ENCODE measurements around the gene ABHD16B. TPM values are rescaled to one million over a fixed set of nuclear protein-coding genes. Genes with fewer than 3 reads are reported as not detected.
"Not testable (repeated sequence)": the region's sequence is repeated elsewhere in the genome, so short reads cannot be mapped to it uniquely, and the experiment has no call there.

The ABHD16B gene
- total RNA-seq, 1 experiment from 2014 or later = not detected

DNA sequence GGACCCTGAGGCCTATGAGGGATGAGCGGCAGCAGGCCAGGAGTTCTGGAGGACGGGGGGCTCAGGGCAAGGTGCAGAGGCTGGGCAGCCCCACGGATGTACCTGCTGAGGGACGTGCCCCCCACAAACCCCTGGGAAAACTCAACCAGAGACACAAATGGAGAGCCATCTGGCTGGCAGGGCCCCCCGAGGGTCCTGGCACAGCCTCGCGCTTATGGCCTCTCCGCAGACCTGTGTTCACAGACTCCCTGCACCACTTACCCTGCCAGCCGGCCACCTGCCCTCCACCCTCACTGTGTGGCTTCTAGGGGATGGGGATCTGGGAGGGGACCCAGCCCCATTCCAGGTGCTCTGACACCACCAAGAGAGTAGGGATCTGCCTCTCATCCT, 26.8 kb upstream of the ABHD16B start:
- DNase-seq (ENCODE audit: low read depth) = no peak

DNA sequence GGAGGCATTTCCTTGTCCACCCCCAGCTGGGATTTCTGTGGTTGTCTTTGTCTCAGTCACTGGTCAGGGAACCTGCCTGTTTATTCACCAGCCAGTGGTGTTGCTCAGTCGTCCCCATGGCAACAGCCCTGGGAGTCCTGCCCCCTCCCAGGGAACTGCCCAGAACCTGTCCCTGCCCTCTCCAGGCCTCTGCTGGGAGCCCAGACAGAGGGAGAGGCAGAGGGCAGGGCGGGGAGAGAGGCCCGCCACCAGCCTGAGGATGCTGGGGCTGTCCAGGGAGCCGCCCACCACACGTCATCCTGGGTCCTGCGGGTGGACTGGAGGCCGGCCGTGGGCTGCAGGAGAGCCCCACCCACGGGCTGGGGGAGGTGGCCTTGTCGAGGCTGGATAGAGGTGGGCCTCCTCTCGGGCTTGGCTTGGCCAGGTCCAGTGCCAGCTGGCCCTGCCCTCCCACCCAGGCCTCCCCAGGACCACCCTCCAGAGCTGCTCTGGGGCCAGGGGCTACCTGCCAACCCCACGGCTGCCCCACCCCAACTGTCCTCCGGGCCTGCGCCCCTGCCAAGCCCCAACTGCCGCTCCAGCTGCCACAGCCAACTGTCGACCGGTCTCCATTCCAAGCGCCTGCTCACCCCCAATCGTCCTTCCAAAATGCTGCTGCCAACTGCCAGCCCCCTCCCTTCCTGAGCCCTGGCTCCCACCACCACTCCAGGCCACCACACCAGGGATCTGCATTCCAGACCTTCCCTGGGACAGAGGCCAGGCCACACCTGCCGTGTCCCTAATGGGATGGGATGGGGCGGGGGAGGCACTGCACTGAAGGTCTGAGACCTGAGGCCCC, 26.1 kb upstream of the ABHD16B start:
- peak; percentile 100 for DNase-seq (ENCODE audit: low read depth)

DNA sequence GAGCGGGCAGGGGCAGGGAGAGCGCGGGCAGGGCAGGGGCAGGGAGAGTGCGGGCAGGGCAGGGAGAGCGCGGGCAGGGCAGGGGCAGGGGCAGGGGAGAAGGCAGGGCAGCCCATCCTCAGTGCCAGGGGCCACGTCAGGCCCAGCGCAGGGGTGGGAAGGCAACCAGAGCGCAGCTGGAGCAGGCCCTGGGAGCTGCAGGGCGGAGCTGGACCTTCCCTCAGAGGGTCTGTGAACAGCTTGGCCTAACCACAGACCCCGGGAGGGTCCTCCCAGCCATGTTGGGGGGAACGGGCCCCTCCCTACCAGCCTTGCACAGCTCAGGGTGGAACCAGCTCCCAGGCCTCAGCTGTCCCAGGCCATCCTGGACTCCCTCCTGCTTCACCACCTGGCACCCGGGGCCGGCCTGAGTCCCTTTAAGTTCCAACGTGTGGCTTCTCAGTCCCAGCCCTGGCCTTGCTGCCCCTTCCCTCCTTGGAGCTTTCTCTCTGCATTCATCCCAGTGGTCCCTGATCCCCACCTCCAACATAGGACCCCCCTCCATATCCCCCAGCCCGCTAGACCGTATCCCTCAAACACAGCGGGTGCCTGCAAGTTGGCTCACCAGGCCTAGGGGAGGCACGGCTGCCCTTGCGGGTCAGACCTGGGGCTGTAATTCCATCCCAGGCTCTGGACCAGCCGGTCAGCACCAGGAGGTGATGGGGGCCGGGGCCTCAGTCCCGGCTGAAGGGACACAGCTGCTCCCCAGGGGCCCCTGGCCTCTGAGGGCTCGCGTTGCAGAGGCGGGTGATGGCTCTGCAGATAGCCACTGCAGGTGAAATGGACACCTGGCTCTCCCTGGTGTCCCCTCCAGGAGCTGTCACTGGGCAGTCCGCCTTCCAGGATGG, 24.6 kb upstream of the ABHD16B start:
- no peak for DNase-seq (ENCODE audit: low read depth)

- DNase-seq (ENCODE audit: low read depth) = no peak
Observed at GRCh38 chr20:63837479-63837878, 23.8 kb upstream of the ABHD16B start.

- DNase-seq (ENCODE audit: low read depth) = no peak
Observed at GRCh38 chr20:63839620-63840019, 21.7 kb upstream of the ABHD16B start.

DNA sequence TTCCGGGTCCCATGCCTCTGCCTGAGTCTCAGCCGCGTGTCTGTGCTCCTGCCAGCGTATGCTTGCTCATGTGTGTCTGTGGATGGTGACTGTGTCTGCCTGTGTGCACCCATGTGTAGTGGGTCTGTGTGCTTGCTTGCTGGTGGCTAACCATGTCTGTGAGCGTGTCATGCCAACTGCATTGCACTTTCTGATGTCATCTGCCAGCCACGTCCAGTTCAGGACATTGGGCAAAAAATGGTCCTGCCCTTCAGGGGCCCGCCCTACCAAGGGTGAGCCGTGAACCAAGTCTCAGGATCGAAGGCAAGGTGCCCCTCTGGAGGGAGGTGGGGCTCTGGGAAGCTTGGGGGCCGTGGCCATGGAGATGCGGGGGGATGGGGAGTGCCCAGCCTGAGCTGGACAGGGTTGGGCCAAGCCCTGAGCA, 20.9 kb upstream of the ABHD16B start:
- DNase-seq (ENCODE audit: low read depth) = no peak

- DNase-seq (ENCODE audit: low read depth) = no peak
Observed at GRCh38 chr20:63842258-63842657, 19.0 kb upstream of the ABHD16B start.

DNA sequence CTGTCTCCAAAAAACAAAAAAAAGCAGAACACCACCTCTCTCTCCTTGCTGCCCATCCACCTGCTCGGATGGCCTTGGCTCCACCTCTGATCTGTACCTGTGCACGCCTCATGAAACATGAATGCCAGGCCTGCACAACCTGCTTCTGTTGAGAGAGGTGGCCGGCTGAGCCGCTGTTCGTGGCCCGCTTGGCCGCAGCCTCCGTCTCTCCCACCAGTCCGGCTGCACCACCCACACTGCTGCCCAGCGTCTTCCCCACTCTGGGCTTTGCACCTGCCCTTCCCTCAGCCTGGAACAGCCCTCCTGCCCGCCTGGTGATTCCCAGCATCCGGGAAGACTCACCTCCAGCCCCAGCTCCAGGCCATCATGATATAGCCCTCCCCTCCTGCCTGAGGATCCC, 18.1 kb upstream of the ABHD16B start:
- DNase-seq (ENCODE audit: low read depth) = no peak

DNA sequence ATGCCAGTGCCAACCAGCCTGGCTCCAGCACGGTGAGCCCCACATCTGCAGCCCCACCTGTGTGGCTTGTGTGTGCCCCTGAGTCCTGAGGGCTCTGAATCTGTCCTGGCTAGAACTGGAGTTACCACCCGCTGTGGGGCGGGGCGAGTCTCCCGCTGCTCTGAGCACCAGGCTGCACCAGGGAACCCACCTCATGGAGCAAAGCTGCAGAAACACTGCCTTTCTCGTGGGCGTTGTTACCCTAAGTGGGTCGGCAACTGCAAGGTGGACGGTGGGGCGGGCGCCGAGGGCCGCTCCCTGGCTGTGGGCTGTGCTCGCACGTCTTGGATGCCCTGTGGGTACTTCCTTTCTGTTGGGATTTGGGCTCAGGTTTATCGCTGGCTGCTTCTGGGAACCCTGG, 17.5 kb upstream of the ABHD16B start:
- no peak for DNase-seq (ENCODE audit: low read depth)

- no peak for DNase-seq (ENCODE audit: low read depth)
Observed at GRCh38 chr20:63844511-63844991, 16.7 kb upstream of the ABHD16B start.

- peak; percentile 83 for DNase-seq (ENCODE audit: low read depth)
Observed at GRCh38 chr20:63846128-63846771, 15.0 kb upstream of the ABHD16B start.

DNA sequence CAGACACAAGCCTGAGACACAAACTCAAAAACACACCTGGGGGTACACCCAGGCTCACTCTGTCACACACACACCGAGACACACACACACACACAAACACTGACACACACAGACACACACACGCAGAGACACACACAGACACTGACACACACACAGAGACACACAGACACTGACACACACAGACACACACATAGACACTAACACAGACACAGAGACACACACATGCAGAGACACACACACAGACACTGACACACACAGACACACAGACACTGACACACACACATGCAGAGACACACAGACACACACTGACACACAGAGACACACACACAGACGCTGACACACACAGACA, 14.4 kb upstream of the ABHD16B start:
- no peak for DNase-seq (ENCODE audit: low read depth)

- DNase-seq (ENCODE audit: low read depth) = no peak
Observed at GRCh38 chr20:63847237-63848002, 13.9 kb upstream of the ABHD16B start.

GRCh38 chr20:63848003-63848911, 13.0 kb upstream of the ABHD16B start:
- DNase-seq (ENCODE audit: low read depth) = no peak

GRCh38 chr20:63850689-63851547, 10.4 kb upstream of the ABHD16B start:
- no peak for DNase-seq (ENCODE audit: low read depth)

DNA sequence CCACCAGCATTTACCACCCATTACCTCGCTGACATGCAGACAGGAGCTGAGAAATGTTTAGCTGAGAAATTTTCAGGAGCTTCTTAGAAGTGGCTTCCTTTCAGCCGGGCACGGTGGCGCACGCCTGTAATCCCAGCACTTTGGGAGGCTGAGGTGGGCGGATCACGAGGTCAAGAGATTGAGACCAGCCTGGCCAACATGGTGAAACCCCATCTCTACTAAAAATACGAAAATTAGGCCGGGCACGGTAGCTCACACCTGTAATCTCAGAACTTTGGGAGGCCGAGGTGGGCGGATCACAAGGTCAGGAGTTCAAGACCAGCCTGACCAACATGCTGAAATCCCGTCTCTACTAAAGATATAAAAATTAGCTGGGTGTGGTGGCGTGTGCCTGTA, 9.8 kb upstream of the ABHD16B start:
- DNase-seq (ENCODE audit: low read depth) = not testable (repeated sequence)

DNA sequence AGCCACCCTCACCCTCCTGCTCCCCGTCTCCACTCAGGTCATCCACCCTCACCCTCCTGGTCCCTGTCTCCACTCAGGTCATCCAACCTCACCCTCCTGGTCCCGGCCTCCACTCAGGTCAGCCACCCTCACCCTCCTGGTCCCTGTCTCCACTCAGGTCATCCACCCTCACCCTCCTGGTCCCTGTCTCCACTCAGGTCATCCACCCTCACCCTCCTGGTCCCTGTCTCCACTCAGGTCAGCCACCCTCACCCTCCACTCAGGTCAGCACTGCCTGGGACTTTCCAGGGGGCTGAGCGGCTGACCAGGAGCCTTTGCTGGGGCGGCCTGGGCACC, 7.6 kb upstream of the ABHD16B start:
- DNase-seq (ENCODE audit: low read depth) = not testable (repeated sequence)

DNA sequence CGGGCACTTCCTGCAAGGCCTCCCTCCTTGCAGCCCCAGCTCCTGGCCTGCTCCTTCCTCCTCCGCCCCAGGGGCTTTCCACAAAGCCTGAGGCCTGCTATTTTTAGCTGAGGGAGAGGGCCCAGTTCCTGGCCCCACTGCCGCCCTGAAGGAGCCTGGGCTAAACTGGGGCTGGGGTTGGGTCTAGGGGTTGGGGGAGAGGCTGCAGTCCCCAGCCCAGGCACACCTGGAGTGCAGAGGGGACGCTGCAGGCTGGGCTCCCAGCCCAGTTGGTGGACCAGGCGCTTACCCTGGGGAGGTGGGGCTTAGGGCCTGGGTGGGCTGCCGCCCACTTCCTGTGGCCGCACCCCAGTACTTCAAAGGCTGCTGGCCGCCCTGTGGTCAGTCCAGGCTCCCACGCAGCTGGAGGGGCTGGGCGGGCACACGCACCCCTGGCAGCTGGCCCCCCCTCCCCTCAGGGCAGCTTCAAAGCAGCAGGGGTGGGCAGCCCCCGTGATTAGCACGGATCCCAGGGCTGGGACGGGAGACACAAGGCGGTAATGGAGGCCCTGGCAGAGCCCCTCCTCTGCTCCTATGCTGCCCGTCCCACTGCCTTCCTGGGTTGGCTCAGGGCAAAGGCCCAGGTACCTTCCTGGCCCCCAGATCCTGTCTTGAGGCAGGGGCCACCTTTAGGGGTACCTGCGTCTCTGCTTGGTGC, 7.1 kb upstream of the ABHD16B start:
- DNase-seq (ENCODE audit: low read depth) = peak; percentile 40

GRCh38 chr20:63854766-63855362, 6.4 kb upstream of the ABHD16B start:
- DNase-seq (ENCODE audit: low read depth) = no peak

All from M059J (cell line).